B cell (primary cell): ENCODE data around the gene IGLL5. TPM values are rescaled to one million over a fixed set of nuclear protein-coding genes. Genes with fewer than 3 reads are reported as not detected.
A peak's percentile ranks its signal among the peaks of the same experiment; 100 is the strongest.

Experiments
- ATAC-seq: fragments of 200-7000 bp; cut with Tn5 transposase; one replicate; pipeline ENCODE4 v1.10.0; 2021; ENCODE audit warnings: low read depth, mild to moderate bottlenecking, moderate number of reproducible peaks, moderate library complexity
- CTCF ChIA-PET: fragments of 350-600 bp; sonication (Branson Sonifier 250); formaldehyde crosslinking; loops from one replicate; lab custom pipeline; 2021; ENCODE audit warnings: antibody characterized with exemption, inconsistent platforms; lab: Charles Lee
- POLR2A ChIA-PET: fragments of 350-600 bp; sonication (Branson Sonifier 250); formaldehyde crosslinking; loops from one replicate; lab custom pipeline; 2021; ENCODE audit warnings: antibody characterized with exemption; lab: Charles Lee
- DNase-seq: peaks from one replicate; pipeline ENCODE4 v3.0.0; 2013
- H2AFZ ChIP-seq: 2 replicates; pipeline ENCODE4 v1.6.1; 2012; ENCODE audit warnings: mild to moderate bottlenecking, low read depth, low read length; ENCODE audit not compliant: insufficient read depth, poor library complexity, severe bottlenecking
- H3K27ac ChIP-seq, 2 donors: 1 replicate in 1 of 2; 2 replicates in 1 of 2; pipeline ENCODE4 v1.5.1; 2012 to 2013; ENCODE audit warnings: low read length in 2 of 2, mild to moderate bottlenecking in 2 of 2, moderate library complexity in 1 of 2
- H3K27me3 ChIP-seq, 4 experiments: fragments of 200-600 bp in 1 of 4; sonication (generic) in 1 of 4; replicated peaks in 1 of 4; 1 replicate in 2 of 4; 2 replicates in 2 of 4; pipeline versions ENCODE4 v1.6.1 to v1.7.0; 2013 to 2016; ENCODE audit warnings: low read length in 3 of 4, mild to moderate bottlenecking in 2 of 4, mixed read lengths in 1 of 4, moderate library complexity in 1 of 4; ENCODE audit not compliant: insufficient read depth in 4 of 4, control insufficient read depth in 3 of 4; ENCODE audit errors: control extremely low read depth in 1 of 4
- H3K36me3 ChIP-seq, 2 experiments: replicated peaks in 1 of 2; 1 replicate in 1 of 2; 2 replicates in 1 of 2; pipeline versions ENCODE4 v1.6.1 to v1.7.1; 2013; ENCODE audit warnings: low read length in 1 of 2; ENCODE audit not compliant: insufficient read depth in 2 of 2, control insufficient read depth in 1 of 2; ENCODE audit errors: control extremely low read depth in 1 of 2, extremely low read depth in 1 of 2
- H3K4me1 ChIP-seq, 2 donors: fragments of 200-600 bp in 1 of 2; sonication (generic) in 1 of 2; 1 replicate in 1 of 2; 2 replicates in 1 of 2; pipeline versions ENCODE4 v1.5.1 to v1.6.1; 2013 to 2017; ENCODE audit warnings: low read length in 2 of 2; ENCODE audit not compliant: control insufficient read depth in 2 of 2, insufficient read depth in 2 of 2
- H3K4me2 ChIP-seq: replicated peaks from 2 replicates; pipeline ENCODE3; 2012; ENCODE audit warnings: mild to moderate bottlenecking, low read depth, low read length; ENCODE audit not compliant: poor library complexity, severe bottlenecking
- H3K4me3 ChIP-seq, 5 experiments: fragments of 200-600 bp in 1 of 5; sonication (generic) in 1 of 5; 1 replicate in 3 of 5; 2 replicates in 2 of 5; pipeline versions ENCODE4 v1.5.1 to v1.7.0; 2011 to 2016; ENCODE audit warnings: low read length in 4 of 5, mild to moderate bottlenecking in 4 of 5, low read depth in 2 of 5, control low read depth in 1 of 5, moderate library complexity in 1 of 5; ENCODE audit not compliant: insufficient read depth in 1 of 5; ENCODE audit errors: control extremely low read depth in 1 of 5, extremely low read depth in 1 of 5
- H3K79me2 ChIP-seq: fragments of 200-600 bp; sonication (generic); one replicate; pipeline ENCODE4 v1.6.0; 2016; ENCODE audit warnings: low read length; ENCODE audit not compliant: control insufficient read depth, insufficient read depth
- H3K9ac ChIP-seq: fragments of 200-600 bp; sonication (generic); 2 replicates; pipeline ENCODE4 v1.6.1; 2017; ENCODE audit warnings: mild to moderate bottlenecking, low read length, moderate library complexity
- H3K9me3 ChIP-seq, 3 donors: one replicate each; pipeline versions ENCODE4 v1.6.1 to v1.7.1; 2013; ENCODE audit warnings: low read length in 2 of 3; ENCODE audit not compliant: control insufficient read depth in 2 of 3, insufficient read depth in 1 of 3; ENCODE audit errors: control extremely low read depth in 1 of 3
- H4K20me1 ChIP-seq: 2 replicates; pipeline ENCODE4 v1.6.0; 2012; ENCODE audit warnings: mild to moderate bottlenecking, low read length; ENCODE audit not compliant: insufficient read depth, control insufficient read depth, poor library complexity, severe bottlenecking
- H3K27ac Mint-ChIP-seq: one replicate; pipeline ENCODE4 v1.8.0; 2021; ENCODE audit warnings: mixed read lengths
- H3K27me3 Mint-ChIP-seq: one replicate; pipeline ENCODE4 v1.8.0; 2021; ENCODE audit warnings: mixed read lengths
- H3K4me1 Mint-ChIP-seq: one replicate; pipeline ENCODE4 v1.8.0; 2021; ENCODE audit warnings: mixed read lengths
- H3K4me3 Mint-ChIP-seq: one replicate; pipeline ENCODE4 v1.8.0; 2021; ENCODE audit warnings: mixed read lengths
- H3K9me3 Mint-ChIP-seq: one replicate; pipeline ENCODE4 v1.8.0; 2022; ENCODE audit warnings: mixed read lengths; ENCODE audit not compliant: insufficient read depth
- EZH2 ChIP-seq: IDR thresholded peaks from 2 replicates; pipeline ENCODE4 v1.6.1; 2012; ENCODE audit warnings: borderline replicate concordance, low read depth, mild to moderate bottlenecking, moderate library complexity, low read length; ENCODE audit not compliant: insufficient read depth, poor library complexity, severe bottlenecking
- WGBS: methylation state at CpG from one replicate; pipeline ENCODE4 v1.1.5; 2013; ENCODE audit warnings: missing lambda C conversion rate; ENCODE audit not compliant: insufficient coverage; 5-methylcytosine and 5-hydroxymethylcytosine counted together
- intact Hi-C: fragments of 100-400 bp; cut with micrococcal nuclease; formaldehyde crosslinking; loops from one replicate; pipeline ENCODE4 v1.10.0; 2022
- polyA plus RNA-seq: library from polyadenylated mRNA; depleted of rRNA; stranded (reverse); fragments of >200 nt; gene quantifications from 2 replicates; pipeline ENCODE4 v1.2.3, GENCODE V29; 2012
- total RNA-seq, 2 donors: library from RNA; stranded (reverse); fragments of 120-200 nt in 1 of 2; gene quantifications; 1 replicate in 1 of 2; 2 replicates in 1 of 2; pipeline versions ENCODE4 v1.2.3 to v1.2.4, GENCODE V29; 2013 to 2022
- TF ChIP-seq, protein P1 (sequence below): fragments of 200-600 bp; IDR thresholded peaks from one replicate; pipeline ENCODE4 v1.8.0; 2022; ENCODE audit warnings: antibody characterized with exemption, mild to moderate bottlenecking

Gene IGLL5
- total and polyA plus RNA-seq, 2 donors (not counting 1 experiment from before 2014, with no cell fraction given) = 39.8 to 365 TPM

DNA sequence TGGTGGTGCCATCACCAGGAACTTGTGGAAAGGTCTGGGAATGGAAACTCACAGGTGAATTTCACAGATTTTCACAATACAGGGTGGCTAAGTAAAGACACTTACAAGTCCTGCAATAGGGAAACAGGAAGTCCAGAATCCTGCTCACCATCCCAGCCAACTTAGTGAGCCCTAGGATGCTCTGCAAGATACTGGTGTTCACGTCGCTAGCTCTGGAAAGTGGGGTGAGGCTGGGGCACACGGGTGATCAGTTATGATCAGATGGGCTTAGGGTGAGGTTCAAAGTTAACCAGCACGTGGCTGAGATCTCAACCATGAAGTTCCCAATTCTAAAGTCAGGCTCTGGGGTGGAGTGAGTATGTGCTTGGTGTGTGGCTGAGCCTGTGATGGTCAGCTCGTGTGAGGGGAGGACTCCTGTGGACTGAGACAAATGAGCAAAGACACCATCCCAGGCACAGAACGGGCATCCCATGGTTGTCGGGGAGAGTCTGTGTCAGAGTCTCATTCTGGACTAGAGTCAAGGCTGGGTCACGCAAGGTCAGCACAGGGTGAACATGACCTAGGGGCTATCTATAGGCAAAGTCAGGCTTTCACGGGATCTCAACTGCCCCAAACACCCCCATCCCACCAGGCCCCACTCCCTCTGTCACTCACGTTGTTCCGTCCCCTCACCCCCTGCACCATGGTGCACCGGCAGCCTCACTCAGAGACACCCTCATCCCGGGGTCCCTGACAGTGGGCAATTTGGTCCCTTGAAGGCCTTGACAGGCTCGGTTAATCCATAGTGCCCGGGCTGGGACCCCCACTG is 23.9 kb downstream of the IGLL5 start:
- H3K9ac ChIP-seq = no peak overlapping the region
- peak overlapping the region; percentile 35 for H3K4me2 ChIP-seq
- no peaks in the 10 kb centered on the region for H4K20me1 ChIP-seq
- intact Hi-C loops = loop anchor here (2.0 kb wide), 1 partner anchor 17 kb away; no protein-coding TSS in a partner anchor
- peak overlapping the region; percentile 45 for H3K4me3 Mint-ChIP-seq
- peaks cover 0 to 6% (median 0%) of the 10 kb centered on the region in 3 donors for H3K9me3 ChIP-seq
- ATAC-seq (no peak), DNase-seq (no peak)
- TF ChIP-seq, protein P1, sequence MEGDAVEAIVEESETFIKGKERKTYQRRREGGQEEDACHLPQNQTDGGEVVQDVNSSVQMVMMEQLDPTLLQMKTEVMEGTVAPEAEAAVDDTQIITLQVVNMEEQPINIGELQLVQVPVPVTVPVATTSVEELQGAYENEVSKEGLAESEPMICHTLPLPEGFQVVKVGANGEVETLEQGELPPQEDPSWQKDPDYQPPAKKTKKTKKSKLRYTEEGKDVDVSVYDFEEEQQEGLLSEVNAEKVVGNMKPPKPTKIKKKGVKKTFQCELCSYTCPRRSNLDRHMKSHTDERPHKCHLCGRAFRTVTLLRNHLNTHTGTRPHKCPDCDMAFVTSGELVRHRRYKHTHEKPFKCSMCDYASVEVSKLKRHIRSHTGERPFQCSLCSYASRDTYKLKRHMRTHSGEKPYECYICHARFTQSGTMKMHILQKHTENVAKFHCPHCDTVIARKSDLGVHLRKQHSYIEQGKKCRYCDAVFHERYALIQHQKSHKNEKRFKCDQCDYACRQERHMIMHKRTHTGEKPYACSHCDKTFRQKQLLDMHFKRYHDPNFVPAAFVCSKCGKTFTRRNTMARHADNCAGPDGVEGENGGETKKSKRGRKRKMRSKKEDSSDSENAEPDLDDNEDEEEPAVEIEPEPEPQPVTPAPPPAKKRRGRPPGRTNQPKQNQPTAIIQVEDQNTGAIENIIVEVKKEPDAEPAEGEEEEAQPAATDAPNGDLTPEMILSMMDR = no peak
- no peak for TF ChIP-seq EZH2
- peaks cover 60 to 84% of the 10 kb centered on the region in 2 donors for H3K4me1 ChIP-seq
- ChIA-PET CTCF (interaction anchor here (1.1 to 4.2 kb wide), 4 partner anchors 24 to 43 kb away, joined by 3 to 19 read pairs (median 8); no protein-coding TSS in a partner anchor), POLR2A (no interaction called here)
- H3K4me1 Mint-ChIP-seq = peaks cover 93% of the 10 kb centered on the region
- no peak overlapping the region for H3K4me3 ChIP-seq
- H3K27me3 ChIP-seq = no peaks in the 10 kb centered on the region
- 67% methylated on average over 15 of the region's 15 CpGs for WGBS
- H3K27ac Mint-ChIP-seq = peak overlapping the region; percentile 92
- peaks cover 41% of the 10 kb centered on the region for H3K79me2 ChIP-seq
- no peaks in the 10 kb centered on the region for H3K27me3 Mint-ChIP-seq
- no peak overlapping the region for H2AFZ ChIP-seq
- no peaks in the 10 kb centered on the region for H3K9me3 Mint-ChIP-seq
- peaks cover 0 to 7% of the 10 kb centered on the region in 2 experiments for H3K36me3 ChIP-seq
- peak overlapping the region; percentile 18 to 51 for H3K27ac ChIP-seq
